ENCODE measurements around the gene STAC. TPM values are rescaled to one million over a fixed set of nuclear protein-coding genes. Genes with fewer than 3 reads are reported as not detected.
A peak's percentile ranks its signal among the peaks of the same experiment; 100 is the strongest.
"Not testable (repeated sequence)": the region's sequence is repeated elsewhere in the genome, so short reads cannot be mapped to it uniquely, and the experiment has no call there.

The STAC gene
- total and polyA plus RNA-seq, 2 experiments from 2014 or later, result 12.2 to 24.9 TPM

DNA sequence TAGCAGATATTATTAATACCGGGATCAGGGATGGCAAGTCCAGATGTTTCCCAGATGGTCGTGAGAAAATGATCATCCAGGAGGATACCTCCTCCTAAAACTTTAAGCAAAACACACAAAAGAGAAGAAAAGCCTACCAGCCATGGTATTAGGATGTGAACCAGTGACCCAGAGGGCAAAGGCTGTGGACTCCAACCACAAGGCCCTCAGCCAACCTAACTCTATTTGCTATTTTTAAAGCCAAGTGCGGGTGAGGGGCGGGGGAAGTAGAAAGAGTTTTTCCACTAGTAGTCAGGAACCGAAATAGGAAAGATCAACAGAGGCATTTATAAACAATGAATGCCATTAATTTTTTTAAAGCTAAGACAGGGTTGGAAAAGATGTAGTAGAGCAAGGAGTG, 77.4 kb downstream of the STAC start:
- no peaks in the 10 kb centered on the region for H3K27me3 ChIP-seq
- no peaks in the 10 kb centered on the region for H3K36me3 ChIP-seq
- H3K9me3 ChIP-seq (ENCODE audit: low read depth), result no peaks in the 10 kb centered on the region
- H3K4me3 ChIP-seq, result no peak overlapping the region
- no peaks in the 10 kb centered on the region for H3K4me1 ChIP-seq (ENCODE audit: low read depth)
- H3K27ac ChIP-seq, result no peak overlapping the region
- TF ChIP-seq, protein P1, sequence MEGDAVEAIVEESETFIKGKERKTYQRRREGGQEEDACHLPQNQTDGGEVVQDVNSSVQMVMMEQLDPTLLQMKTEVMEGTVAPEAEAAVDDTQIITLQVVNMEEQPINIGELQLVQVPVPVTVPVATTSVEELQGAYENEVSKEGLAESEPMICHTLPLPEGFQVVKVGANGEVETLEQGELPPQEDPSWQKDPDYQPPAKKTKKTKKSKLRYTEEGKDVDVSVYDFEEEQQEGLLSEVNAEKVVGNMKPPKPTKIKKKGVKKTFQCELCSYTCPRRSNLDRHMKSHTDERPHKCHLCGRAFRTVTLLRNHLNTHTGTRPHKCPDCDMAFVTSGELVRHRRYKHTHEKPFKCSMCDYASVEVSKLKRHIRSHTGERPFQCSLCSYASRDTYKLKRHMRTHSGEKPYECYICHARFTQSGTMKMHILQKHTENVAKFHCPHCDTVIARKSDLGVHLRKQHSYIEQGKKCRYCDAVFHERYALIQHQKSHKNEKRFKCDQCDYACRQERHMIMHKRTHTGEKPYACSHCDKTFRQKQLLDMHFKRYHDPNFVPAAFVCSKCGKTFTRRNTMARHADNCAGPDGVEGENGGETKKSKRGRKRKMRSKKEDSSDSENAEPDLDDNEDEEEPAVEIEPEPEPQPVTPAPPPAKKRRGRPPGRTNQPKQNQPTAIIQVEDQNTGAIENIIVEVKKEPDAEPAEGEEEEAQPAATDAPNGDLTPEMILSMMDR (IDR thresholded peaks at IDR 0.05; ENCODE audit: low read depth, low read length), result no peak
- no peak for DNase-seq (ENCODE audit: low read depth in 1 of 2, low spot score in 1 of 2)

DNA sequence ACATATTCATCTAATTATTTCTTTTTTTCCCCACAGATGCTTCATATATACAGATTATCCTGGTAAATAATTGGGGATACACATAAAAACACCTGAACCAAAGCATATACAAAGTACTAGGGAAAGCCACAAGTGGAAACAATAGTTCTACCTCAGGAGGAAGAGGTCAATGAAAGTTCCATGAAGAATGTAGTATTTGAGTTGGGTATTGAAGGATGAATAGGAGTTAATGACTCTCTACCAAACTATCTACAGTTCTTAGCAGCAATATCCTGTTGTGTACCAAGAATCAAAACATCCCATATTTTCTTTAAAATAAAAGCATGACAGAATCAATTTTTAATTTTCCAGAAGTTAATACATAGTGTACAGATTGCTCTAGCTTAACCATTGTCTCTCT, 78.9 kb downstream of the STAC start:
- no peaks in the 10 kb centered on the region for H3K36me3 ChIP-seq

DNA sequence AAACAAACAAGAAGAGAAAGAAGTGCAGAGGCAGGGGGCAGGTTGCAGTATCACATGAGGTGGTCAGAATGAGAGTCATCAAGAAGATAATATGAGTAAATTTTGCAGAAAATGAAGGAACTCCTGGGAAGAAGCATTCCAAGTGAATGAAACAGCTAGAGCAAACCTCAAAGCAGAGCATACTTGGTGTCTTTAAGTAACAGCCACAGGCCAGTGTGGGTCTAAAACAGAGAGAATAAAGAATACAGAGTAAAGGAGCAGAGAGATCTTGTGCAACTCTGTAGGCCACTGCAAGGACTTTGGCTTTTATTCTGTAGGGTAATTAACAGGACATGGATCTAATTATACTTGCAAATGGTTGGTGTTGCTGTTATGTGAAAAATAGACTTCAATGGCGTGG, 81.3 kb downstream of the STAC start:
- TF ChIP-seq, protein P1 (IDR thresholded peaks at IDR 0.05; ENCODE audit: low read depth, low read length), result no peak
- H3K27me3 ChIP-seq, result no peaks in the 10 kb centered on the region
- H3K4me3 ChIP-seq, result no peak overlapping the region
- no peaks in the 10 kb centered on the region for H3K36me3 ChIP-seq
- no peak overlapping the region for H3K27ac ChIP-seq
- peak in 1 of 2 donors; percentile 15 for DNase-seq (ENCODE audit: low read depth in 1 of 2, low spot score in 1 of 2)
- H3K4me1 ChIP-seq (ENCODE audit: low read depth), result no peaks in the 10 kb centered on the region
- no peaks in the 10 kb centered on the region for H3K9me3 ChIP-seq (ENCODE audit: low read depth)

More for the DNA sequence above, 78.9 kb downstream of the STAC start:
- H3K27ac ChIP-seq, result no peak overlapping the region
- TF ChIP-seq, protein P1 (IDR thresholded peaks at IDR 0.05; ENCODE audit: low read depth, low read length), result no peak
- H3K27me3 ChIP-seq, result no peaks in the 10 kb centered on the region
- H3K4me1 ChIP-seq (ENCODE audit: low read depth), result no peaks in the 10 kb centered on the region
- no peak overlapping the region for H3K4me3 ChIP-seq
- DNase-seq (ENCODE audit: low read depth in 1 of 2, low spot score in 1 of 2), result no peak
- H3K9me3 ChIP-seq (ENCODE audit: low read depth), result no peaks in the 10 kb centered on the region

DNA sequence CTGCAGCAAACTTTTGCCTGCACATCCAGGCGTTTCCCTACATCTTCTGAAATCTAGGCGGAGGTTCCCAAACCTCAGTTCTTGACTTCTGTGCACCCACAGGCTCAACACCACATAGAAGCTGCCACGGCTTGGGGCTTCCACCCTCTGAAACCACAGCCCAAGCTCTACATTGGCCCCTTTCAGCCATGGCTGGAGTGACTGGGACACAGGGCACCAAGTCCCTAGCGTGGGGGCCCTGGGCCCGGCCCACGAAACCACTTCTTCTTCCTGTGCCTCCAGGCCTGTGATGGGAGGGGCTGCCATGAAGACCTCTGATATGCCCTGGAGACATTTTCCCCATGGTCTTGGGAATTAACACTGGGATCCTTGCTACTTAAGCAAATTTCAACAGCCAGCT, 91.7 kb downstream of the STAC start:
- not testable (repeated sequence) for H3K36me3 ChIP-seq; DNase-seq (ENCODE audit: low read depth in 1 of 2, low spot score in 1 of 2); H3K9me3 ChIP-seq (ENCODE audit: low read depth); H3K27ac ChIP-seq; H3K4me3 ChIP-seq; H3K27me3 ChIP-seq
- H3K4me1 ChIP-seq (ENCODE audit: low read depth), result peaks cover 12% of the 10 kb centered on the region

DNA sequence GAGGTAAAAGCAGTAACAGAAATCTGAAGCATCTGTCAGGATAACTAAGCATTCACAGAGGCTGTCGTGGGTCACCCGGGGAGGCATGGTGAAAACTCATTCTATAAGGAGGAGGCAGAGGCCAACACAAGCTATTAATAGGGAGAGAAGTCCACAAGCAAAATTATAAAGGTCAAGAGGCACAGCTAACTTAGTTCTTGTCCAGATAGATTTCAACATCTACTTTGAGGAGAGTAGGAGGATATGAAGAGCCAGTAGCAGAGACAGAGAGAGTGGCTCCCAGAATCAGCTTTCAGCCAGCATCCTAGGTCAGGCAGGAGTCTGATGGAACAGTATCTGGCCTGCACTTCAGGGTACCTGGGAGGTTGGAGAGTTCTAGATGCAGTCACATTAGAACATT, 95.3 kb downstream of the STAC start:
- DNase-seq (ENCODE audit: low read depth in 1 of 2, low spot score in 1 of 2), result peak in 1 of 2 donors; percentile 24
- TF ChIP-seq, protein P1 (IDR thresholded peaks at IDR 0.05; ENCODE audit: low read depth, low read length), result no peak
- H3K9me3 ChIP-seq (ENCODE audit: low read depth), result no peaks in the 10 kb centered on the region
- H3K4me3 ChIP-seq, result no peak overlapping the region
- peaks cover 12% of the 10 kb centered on the region for H3K4me1 ChIP-seq (ENCODE audit: low read depth)
- no peaks in the 10 kb centered on the region for H3K36me3 ChIP-seq
- H3K27ac ChIP-seq, result peak overlapping the region; percentile 56
- H3K27me3 ChIP-seq, result no peaks in the 10 kb centered on the region

DNA sequence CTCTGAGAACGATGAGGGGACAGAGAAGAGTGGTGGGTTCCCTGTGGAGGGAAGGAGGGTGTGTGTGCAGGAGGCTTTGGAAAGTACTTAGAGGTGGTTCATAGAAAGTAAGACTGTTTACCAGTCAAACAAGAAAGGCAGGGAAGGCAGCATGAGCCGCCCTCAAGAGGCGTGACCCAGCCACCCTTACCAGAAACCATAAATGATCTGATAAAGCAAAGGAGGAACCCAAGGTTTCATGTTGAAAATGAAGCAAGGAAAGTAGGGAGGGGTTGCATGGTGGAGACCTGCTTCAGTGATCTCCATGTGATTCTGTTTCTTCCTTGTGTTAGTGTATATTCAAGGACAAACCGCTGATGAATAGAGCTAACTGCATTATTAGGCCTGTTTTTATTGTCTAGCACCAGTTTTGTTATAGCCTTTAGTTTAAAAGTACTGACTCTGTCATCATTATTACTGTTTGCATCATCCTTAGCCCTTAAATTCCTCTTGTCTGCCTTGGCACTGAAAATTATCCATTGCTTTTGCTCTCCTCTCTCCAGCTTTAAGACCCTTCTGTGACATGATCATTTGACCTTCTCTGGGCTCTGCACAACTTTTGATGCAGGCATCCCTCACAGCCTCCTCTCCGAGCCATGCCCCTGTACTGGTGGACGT, 96.1 kb downstream of the STAC start:
- Histone ChIP-seq H3K27ac (peak overlapping the region; percentile 56), H3K36me3 (no peaks in the 10 kb centered on the region), H3K4me3 (no peak overlapping the region), H3K27me3 (no peaks in the 10 kb centered on the region), H3K4me1 (ENCODE audit: low read depth) (peaks cover 12% of the 10 kb centered on the region), H3K9me3 (ENCODE audit: low read depth) (no peaks in the 10 kb centered on the region)
- DNase-seq (ENCODE audit: low read depth in 1 of 2, low spot score in 1 of 2), result no peak
- TF ChIP-seq, protein P1 (IDR thresholded peaks at IDR 0.05; ENCODE audit: low read depth, low read length), result no peak

All from cardiac muscle cell (in vitro differentiated cells and primary cell).